PC-9 (cell line): Measurements from ENCODE around the gene HPS1.

Experiments used
- EZH2 ChIP-seq: fragments of 200-600 bp; sonication (generic); IDR thresholded peaks from 2 replicates; pipeline ENCODE4 v1.8.0; 2017; ENCODE audit warnings: antibody characterized with exemption, low read depth
- TF ChIP-seq, protein P1 (sequence below): fragments of 200-600 bp; sonication (generic); conservative IDR thresholded peaks from 2 replicates; pipeline ENCODE4 v1.6.1; 2017; ENCODE audit warnings: mixed run types, antibody characterized with exemption, mild to moderate bottlenecking, moderate library complexity

- TF ChIP-seq EZH2, result no peak
- TF ChIP-seq, protein P1, sequence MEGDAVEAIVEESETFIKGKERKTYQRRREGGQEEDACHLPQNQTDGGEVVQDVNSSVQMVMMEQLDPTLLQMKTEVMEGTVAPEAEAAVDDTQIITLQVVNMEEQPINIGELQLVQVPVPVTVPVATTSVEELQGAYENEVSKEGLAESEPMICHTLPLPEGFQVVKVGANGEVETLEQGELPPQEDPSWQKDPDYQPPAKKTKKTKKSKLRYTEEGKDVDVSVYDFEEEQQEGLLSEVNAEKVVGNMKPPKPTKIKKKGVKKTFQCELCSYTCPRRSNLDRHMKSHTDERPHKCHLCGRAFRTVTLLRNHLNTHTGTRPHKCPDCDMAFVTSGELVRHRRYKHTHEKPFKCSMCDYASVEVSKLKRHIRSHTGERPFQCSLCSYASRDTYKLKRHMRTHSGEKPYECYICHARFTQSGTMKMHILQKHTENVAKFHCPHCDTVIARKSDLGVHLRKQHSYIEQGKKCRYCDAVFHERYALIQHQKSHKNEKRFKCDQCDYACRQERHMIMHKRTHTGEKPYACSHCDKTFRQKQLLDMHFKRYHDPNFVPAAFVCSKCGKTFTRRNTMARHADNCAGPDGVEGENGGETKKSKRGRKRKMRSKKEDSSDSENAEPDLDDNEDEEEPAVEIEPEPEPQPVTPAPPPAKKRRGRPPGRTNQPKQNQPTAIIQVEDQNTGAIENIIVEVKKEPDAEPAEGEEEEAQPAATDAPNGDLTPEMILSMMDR, result no peak
These were observed 76.9 kb downstream of the HPS1 start for GRCh38 chr10:98369801-98370200.
